Osteoblast (primary cell): Measurements from ENCODE around the gene NEDD4L. TPM values are rescaled to one million over a fixed set of nuclear protein-coding genes. Genes with fewer than 3 reads are reported as not detected.

Source experiments
- DNase-seq: peaks from one replicate; pipeline ENCODE4 v3.0.0; 2011; ENCODE audit warnings: low spot score, mixed read lengths; ENCODE audit not compliant: insufficient read length; ENCODE audit errors: missing footprints
- H2AFZ ChIP-seq: 2 replicates; pipeline ENCODE4 v1.6.0; 2011; ENCODE audit warnings: mild to moderate bottlenecking, low read length
- H3K27ac ChIP-seq: 2 replicates; pipeline ENCODE4 v1.5.1; 2011; ENCODE audit warnings: mild to moderate bottlenecking, low read depth, low read length, moderate library complexity
- H3K27me3 ChIP-seq: 2 replicates; pipeline ENCODE4 v1.6.0; 2012; ENCODE audit warnings: mild to moderate bottlenecking, control low read depth, inconsistent platforms, low read length, moderate library complexity; ENCODE audit not compliant: insufficient read depth
- H3K36me3 ChIP-seq: 2 replicates; pipeline ENCODE4 v1.5.1; 2011; ENCODE audit warnings: mild to moderate bottlenecking, low read length, control low read depth, moderate library complexity; ENCODE audit not compliant: insufficient read depth
- H3K4me1 ChIP-seq: 2 replicates; pipeline ENCODE4 v1.5.1; 2011; ENCODE audit warnings: mild to moderate bottlenecking, low read length, control low read depth, moderate library complexity; ENCODE audit not compliant: insufficient read depth
- H3K4me2 ChIP-seq: 2 replicates; pipeline ENCODE4 v1.6.0; 2011; ENCODE audit warnings: mild to moderate bottlenecking, low read length; ENCODE audit not compliant: insufficient read depth
- H3K4me3 ChIP-seq: fragments of 200-600 bp; sonication (generic); 3 replicates; pipeline ENCODE4 v1.5.1; 2012; ENCODE audit warnings: mild to moderate bottlenecking, low read length, inconsistent platforms; ENCODE audit not compliant: insufficient read depth
- H3K79me2 ChIP-seq: 2 replicates; pipeline ENCODE4 v1.6.0; 2012; ENCODE audit warnings: mild to moderate bottlenecking, low read length, control low read depth, inconsistent platforms; ENCODE audit not compliant: insufficient read depth
- H3K9me3 ChIP-seq: 2 replicates; pipeline ENCODE4 v1.5.1; 2011; ENCODE audit warnings: low read depth, low read length, control low read depth
- H4K20me1 ChIP-seq: 2 replicates; pipeline ENCODE4 v1.6.0; 2012; ENCODE audit warnings: mild to moderate bottlenecking, low read length, control low read depth; ENCODE audit not compliant: insufficient read depth
- total RNA-seq: library from RNA; depleted of rRNA; stranded (reverse); fragments of >200 nt; gene quantifications from 2 replicates; pipeline ENCODE4 v1.2.3, GENCODE V29; 2012
- TF ChIP-seq, protein P1 (sequence below): IDR thresholded peaks from 2 replicates; pipeline ENCODE4 v1.5.1; 2011; ENCODE audit warnings: mild to moderate bottlenecking, low read depth, low read length, moderate library complexity; ENCODE audit errors: extremely low read depth

Gene NEDD4L
- total RNA-seq, 1 donor: 30.0 TPM

- no peaks in the 10 kb centered on the region for H4K20me1 ChIP-seq
- TF ChIP-seq, protein P1, sequence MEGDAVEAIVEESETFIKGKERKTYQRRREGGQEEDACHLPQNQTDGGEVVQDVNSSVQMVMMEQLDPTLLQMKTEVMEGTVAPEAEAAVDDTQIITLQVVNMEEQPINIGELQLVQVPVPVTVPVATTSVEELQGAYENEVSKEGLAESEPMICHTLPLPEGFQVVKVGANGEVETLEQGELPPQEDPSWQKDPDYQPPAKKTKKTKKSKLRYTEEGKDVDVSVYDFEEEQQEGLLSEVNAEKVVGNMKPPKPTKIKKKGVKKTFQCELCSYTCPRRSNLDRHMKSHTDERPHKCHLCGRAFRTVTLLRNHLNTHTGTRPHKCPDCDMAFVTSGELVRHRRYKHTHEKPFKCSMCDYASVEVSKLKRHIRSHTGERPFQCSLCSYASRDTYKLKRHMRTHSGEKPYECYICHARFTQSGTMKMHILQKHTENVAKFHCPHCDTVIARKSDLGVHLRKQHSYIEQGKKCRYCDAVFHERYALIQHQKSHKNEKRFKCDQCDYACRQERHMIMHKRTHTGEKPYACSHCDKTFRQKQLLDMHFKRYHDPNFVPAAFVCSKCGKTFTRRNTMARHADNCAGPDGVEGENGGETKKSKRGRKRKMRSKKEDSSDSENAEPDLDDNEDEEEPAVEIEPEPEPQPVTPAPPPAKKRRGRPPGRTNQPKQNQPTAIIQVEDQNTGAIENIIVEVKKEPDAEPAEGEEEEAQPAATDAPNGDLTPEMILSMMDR: no peak
- no peak overlapping the region for H3K4me2 ChIP-seq
- no peak for DNase-seq
- no peak overlapping the region for H3K4me3 ChIP-seq
- no peaks in the 10 kb centered on the region for H3K9me3 ChIP-seq
- no peaks in the 10 kb centered on the region for H3K79me2 ChIP-seq
- H3K36me3 ChIP-seq: no peaks in the 10 kb centered on the region
- H3K4me1 ChIP-seq: peaks cover 10% of the 10 kb centered on the region
- peaks cover 19% of the 10 kb centered on the region for H3K27me3 ChIP-seq
- H2AFZ ChIP-seq: no peak overlapping the region
- no peak overlapping the region for H3K27ac ChIP-seq
These were observed 134.0 kb downstream of the NEDD4L start for GRCh38 chr18:58177896-58178470.

- no peak for DNase-seq
These were observed 134.5 kb downstream of the NEDD4L start for GRCh38 chr18:58178511-58178910.

DNA sequence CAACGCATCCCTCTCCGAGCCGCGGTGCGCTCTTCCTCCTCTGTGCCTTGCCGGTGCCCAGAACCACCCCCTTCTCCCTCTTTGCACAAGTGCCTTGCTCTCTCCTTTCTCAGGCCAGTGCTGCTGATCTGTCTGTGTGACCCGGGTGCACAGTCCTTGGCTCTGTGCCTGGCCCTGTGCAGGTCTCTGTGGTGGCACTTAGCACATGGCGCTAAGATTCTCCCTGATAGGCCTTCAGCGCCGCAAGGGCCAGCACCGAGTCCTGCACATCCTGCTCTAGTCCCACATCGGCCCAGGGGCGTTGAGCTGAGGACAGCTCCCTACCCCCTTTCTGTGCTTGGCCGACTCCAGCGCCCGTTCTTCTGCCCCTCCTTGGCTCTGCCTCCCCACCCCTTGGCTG, 136.1 kb downstream of the NEDD4L start:
- H3K27me3 ChIP-seq: no peaks in the 10 kb centered on the region
- no peaks in the 10 kb centered on the region for H4K20me1 ChIP-seq
- no peak overlapping the region for H3K4me3 ChIP-seq
- no peaks in the 10 kb centered on the region for H3K9me3 ChIP-seq
- H3K79me2 ChIP-seq: no peaks in the 10 kb centered on the region
- H3K36me3 ChIP-seq: no peaks in the 10 kb centered on the region
- no peak overlapping the region for H3K4me2 ChIP-seq
- TF ChIP-seq, protein P1: no peak
- H2AFZ ChIP-seq: no peak overlapping the region
- H3K4me1 ChIP-seq: peaks cover 10% of the 10 kb centered on the region
- no peak for DNase-seq
- no peak overlapping the region for H3K27ac ChIP-seq

More at GRCh38 chr18:58178511-58178910, 134.5 kb downstream of the NEDD4L start:
- no peaks in the 10 kb centered on the region for H3K9me3 ChIP-seq
- H3K36me3 ChIP-seq: no peaks in the 10 kb centered on the region
- H3K4me2 ChIP-seq: no peak overlapping the region
- H3K4me1 ChIP-seq: peaks cover 10% of the 10 kb centered on the region
- peaks cover 14% of the 10 kb centered on the region for H3K27me3 ChIP-seq
- no peak overlapping the region for H3K4me3 ChIP-seq
- no peak overlapping the region for H3K27ac ChIP-seq
- TF ChIP-seq, protein P1: no peak
- H2AFZ ChIP-seq: no peak overlapping the region
- no peaks in the 10 kb centered on the region for H3K79me2 ChIP-seq
- no peaks in the 10 kb centered on the region for H4K20me1 ChIP-seq

DNA sequence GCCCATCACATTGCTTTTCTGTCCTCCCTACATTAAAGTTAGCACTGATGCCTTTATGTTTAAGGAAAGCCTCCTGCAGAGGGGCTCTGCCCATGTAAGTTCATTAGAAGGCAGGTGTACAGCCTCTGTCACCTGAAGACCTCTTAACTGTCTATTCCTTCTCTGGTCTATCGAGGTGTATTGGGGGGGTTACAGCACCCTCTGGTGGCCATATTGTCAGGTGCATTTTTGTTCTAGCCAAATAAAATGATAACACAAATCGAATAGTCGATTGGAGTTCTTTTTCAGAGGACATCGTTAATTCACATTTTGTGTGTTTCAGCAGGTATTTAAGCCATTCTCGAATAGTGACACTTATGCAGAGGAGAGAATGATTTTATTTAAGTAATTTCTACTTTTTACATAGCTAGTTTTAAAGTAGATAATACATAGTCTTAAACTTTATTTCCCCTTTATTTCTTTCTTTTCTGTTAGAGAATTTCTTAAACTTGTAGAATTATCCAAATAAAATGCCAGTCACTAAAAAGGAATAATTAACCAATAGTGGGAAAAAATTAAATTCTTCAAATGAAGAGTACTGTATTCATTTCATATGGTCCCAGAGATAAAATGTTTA, 136.8 kb downstream of the NEDD4L start:
- Histone ChIP-seq H3K4me1 (peaks cover 10% of the 10 kb centered on the region), H3K36me3 (no peaks in the 10 kb centered on the region), H3K4me3 (no peak overlapping the region), H3K27ac (no peak overlapping the region), H2AFZ (no peak overlapping the region), H3K27me3 (no peaks in the 10 kb centered on the region), H4K20me1 (no peaks in the 10 kb centered on the region), H3K4me2 (no peak overlapping the region), H3K9me3 (no peaks in the 10 kb centered on the region), H3K79me2 (no peaks in the 10 kb centered on the region)
- peak; percentile 91 for DNase-seq
- TF ChIP-seq, protein P1: peak; percentile 94
